Naive thymus-derived CD4-positive, alpha-beta T cell (primary cell): ENCODE data around the gene ATPAF2. TPM values are rescaled to one million over a fixed set of nuclear protein-coding genes. Genes with fewer than 3 reads are reported as not detected.

Source experiments
- ATAC-seq: fragments of 150-1000 bp; cut with Tn5 transposase; 2 replicates; pipeline ENCODE4 v1.10.0; 2021; ENCODE audit warnings: mild to moderate bottlenecking, moderate library complexity
- CTCF ChIA-PET: fragments of 350-600 bp; sonication (Branson Sonifier 250); formaldehyde crosslinking; loops from one replicate; lab custom pipeline; 2021; ENCODE audit warnings: antibody characterized with exemption; lab: Charles Lee
- POLR2A ChIA-PET: fragments of 350-600 bp; sonication (Branson Sonifier 250); formaldehyde crosslinking; loops from one replicate; lab custom pipeline; 2021; ENCODE audit warnings: antibody characterized with exemption, inconsistent platforms; lab: Charles Lee
- DNase-seq, 9 donors: peaks; one replicate each; pipeline versions ENCODE4 v3.0.0 to v3.0.0-alpha.2; 2020 to 2022; ENCODE audit warnings: mixed read lengths in 1 of 9
- H3K27ac ChIP-seq: one replicate; pipeline ENCODE4 v1.7.0; 2013; ENCODE audit warnings: mild to moderate bottlenecking, low read depth, low read length, moderate library complexity
- H3K27me3 ChIP-seq, 2 donors: one replicate each; pipeline ENCODE4 v1.7.0; 2013; ENCODE audit warnings: low read length in 2 of 2, mild to moderate bottlenecking in 2 of 2, moderate library complexity in 2 of 2; ENCODE audit not compliant: control insufficient read depth in 2 of 2, insufficient read depth in 2 of 2
- H3K36me3 ChIP-seq, 3 experiments: 1 replicate in 2 of 3; 2 replicates in 1 of 3; pipeline ENCODE4 v1.7.0; 2013; ENCODE audit warnings: low read length in 3 of 3, mild to moderate bottlenecking in 3 of 3, moderate library complexity in 1 of 3; ENCODE audit not compliant: insufficient read depth in 3 of 3, control insufficient read depth in 2 of 3
- H3K4me1 ChIP-seq, 2 donors: one replicate each; pipeline ENCODE4 v1.7.0; 2013; ENCODE audit warnings: low read length in 2 of 2, mild to moderate bottlenecking in 2 of 2, moderate library complexity in 1 of 2; ENCODE audit not compliant: control insufficient read depth in 2 of 2, insufficient read depth in 2 of 2
- H3K4me3 ChIP-seq: 2 replicates; pipeline ENCODE4 v1.7.0; 2013; ENCODE audit warnings: mild to moderate bottlenecking, low read length
- H3K9me3 ChIP-seq, 3 experiments: 1 replicate in 2 of 3; 2 replicates in 1 of 3; pipeline ENCODE4 v1.7.0; 2013; ENCODE audit warnings: low read length in 3 of 3; ENCODE audit not compliant: control insufficient read depth in 2 of 3
- H3K27ac Mint-ChIP-seq, 9 donors: one replicate each; pipeline ENCODE4 v1.8.0; 2020 to 2022; ENCODE audit warnings: mixed read lengths in 9 of 9, mild to moderate bottlenecking in 8 of 9, moderate library complexity in 5 of 9, inconsistent platforms in 2 of 9
- H3K27me3 Mint-ChIP-seq, 5 donors: one replicate each; pipeline ENCODE4 v1.8.0; 2021 to 2022; ENCODE audit warnings: mixed read lengths in 5 of 5, mild to moderate bottlenecking in 1 of 5
- H3K36me3 Mint-ChIP-seq, 5 donors: one replicate each; pipeline ENCODE4 v1.8.0; 2020 to 2022; ENCODE audit warnings: mixed read lengths in 5 of 5, mild to moderate bottlenecking in 3 of 5, inconsistent platforms in 1 of 5
- H3K4me1 Mint-ChIP-seq, 7 donors: one replicate each; pipeline ENCODE4 v1.8.0; 2020 to 2022; ENCODE audit warnings: mixed read lengths in 7 of 7, mild to moderate bottlenecking in 3 of 7, inconsistent platforms in 1 of 7
- H3K4me3 Mint-ChIP-seq, 10 donors: one replicate each; pipeline ENCODE4 v1.8.0; 2020 to 2022; ENCODE audit warnings: mild to moderate bottlenecking in 10 of 10, mixed read lengths in 10 of 10, moderate library complexity in 6 of 10, inconsistent platforms in 2 of 10
- H3K9me3 Mint-ChIP-seq, 11 donors: one replicate each; pipeline ENCODE4 v1.8.0; 2020 to 2022; ENCODE audit warnings: mixed read lengths in 11 of 11, mild to moderate bottlenecking in 4 of 11, inconsistent platforms in 1 of 11, moderate library complexity in 1 of 11
- intact Hi-C, 2 donors: fragments of 100-400 bp; cut with micrococcal nuclease; formaldehyde crosslinking; loops; one replicate each; pipeline ENCODE4 v1.15.1; 2023
- polyA plus RNA-seq, 2 donors: library from polyadenylated mRNA; unstranded; fragments of 300-500 nt; fragmentation: Illumina TruSeq; gene quantifications; one replicate each; pipeline ENCODE4 v1.2.3, GENCODE V29; 2021
- total RNA-seq, 6 experiments: library from RNA in 5 of 6; stranded (reverse) in 5 of 6; gene quantifications; 1 replicate in 5 of 6; 2 replicates in 1 of 6; pipeline ENCODE4 v1.2.3 and lab custom pipeline; 2021 to 2026

The ATPAF2 gene
- total and polyA plus RNA-seq, 7 experiments from 2014 or later, result 16.3 to 36.7 (median 31.4) TPM

- no peak overlapping the region for H3K27ac ChIP-seq
- ChIA-PET POLR2A (interaction anchor here (0.7 kb wide), 1 partner anchor 703 kb away, joined by 4 read pairs; no protein-coding TSS in a partner anchor), CTCF (no interaction called here)
- H3K9me3 Mint-ChIP-seq, result peaks cover 0 to 1% (median 0%) of the 10 kb centered on the region in 11 donors
- no peaks in the 10 kb centered on the region for H3K9me3 ChIP-seq
- ATAC-seq, result peak; percentile 22
- H3K27me3 ChIP-seq, result no peaks in the 10 kb centered on the region
- H3K4me3 Mint-ChIP-seq, result no peak overlapping the region
- no peak overlapping the region for H3K27ac Mint-ChIP-seq
- peaks cover 0 to 44% (median 5%) of the 10 kb centered on the region in 5 donors for H3K36me3 Mint-ChIP-seq
- intact Hi-C loops, result no loop called here
- H3K27me3 Mint-ChIP-seq, result no peaks in the 10 kb centered on the region
- no peak overlapping the region for H3K4me3 ChIP-seq
- DNase-seq, result no peak
- H3K4me1 Mint-ChIP-seq, result peaks cover 0 to 5% (median 0%) of the 10 kb centered on the region in 7 donors
- no peaks in the 10 kb centered on the region for H3K4me1 ChIP-seq
- H3K36me3 ChIP-seq, result peaks cover 0 to 25% (median 0%) of the 10 kb centered on the region in 3 experiments
These were observed 29.2 kb downstream of the ATPAF2 start for GRCh38 chr17:18009609-18010420.

- ChIA-PET POLR2A (interaction anchor here (0.7 to 1.2 kb wide), 2 partner anchors 109 to 702 kb away, joined by 3 to 4 read pairs; no protein-coding TSS in a partner anchor), CTCF (no interaction called here)
- intact Hi-C loops, result no loop called here
- Histone ChIP-seq H3K36me3 (peaks cover 0 to 25% (median 0%) of the 10 kb centered on the region in 3 experiments), H3K27me3 (no peaks in the 10 kb centered on the region), H3K27ac (no peak overlapping the region), H3K9me3 (no peaks in the 10 kb centered on the region), H3K4me1 (no peaks in the 10 kb centered on the region), H3K4me3 (no peak overlapping the region)
- DNase-seq (no peak), ATAC-seq (no peak)
- Mint-ChIP-seq H3K9me3 (peaks cover 0 to 1% (median 0%) of the 10 kb centered on the region in 11 donors), H3K36me3 (peaks cover 0 to 44% (median 5%) of the 10 kb centered on the region in 5 donors), H3K27me3 (no peaks in the 10 kb centered on the region), H3K27ac (peak overlapping the region in 1 of 9 donors; percentile 49), H3K4me3 (no peak overlapping the region), H3K4me1 (peaks cover 0 to 5% (median 0%) of the 10 kb centered on the region in 7 donors)
These were observed 30.3 kb downstream of the ATPAF2 start for GRCh38 chr17:18008496-18009268.

- no peaks in the 10 kb centered on the region for H3K27me3 ChIP-seq
- Mint-ChIP-seq H3K4me3 (no peak overlapping the region), H3K36me3 (peaks cover 0 to 31% (median 0%) of the 10 kb centered on the region in 5 donors), H3K27ac (peak overlapping the region in 1 of 9 donors; percentile 34), H3K9me3 (peaks cover 0 to 1% (median 0%) of the 10 kb centered on the region in 11 donors), H3K4me1 (peaks cover 0 to 5% (median 0%) of the 10 kb centered on the region in 7 donors), H3K27me3 (no peaks in the 10 kb centered on the region)
- DNase-seq (no peak), ATAC-seq (no peak)
- no peaks in the 10 kb centered on the region for H3K9me3 ChIP-seq
- POLR2A ChIA-PET, result no interaction called here
- CTCF ChIA-PET, result no interaction called here
- peaks cover 0 to 24% (median 0%) of the 10 kb centered on the region in 3 experiments for H3K36me3 ChIP-seq
- H3K27ac ChIP-seq, result no peak overlapping the region
- no peaks in the 10 kb centered on the region for H3K4me1 ChIP-seq
- no peak overlapping the region for H3K4me3 ChIP-seq
- intact Hi-C loops, result no loop called here
These were observed 32.3 kb downstream of the ATPAF2 start for GRCh38 chr17:18006495-18007239.

GRCh38 chr17:18005496-18005895, 33.5 kb downstream of the ATPAF2 start:
- intact Hi-C loops, result no loop called here
- Histone ChIP-seq H3K27ac (no peak overlapping the region), H3K9me3 (no peaks in the 10 kb centered on the region), H3K27me3 (no peaks in the 10 kb centered on the region), H3K4me3 (no peak overlapping the region), H3K4me1 (no peaks in the 10 kb centered on the region), H3K36me3 (peaks cover 0 to 19% (median 0%) of the 10 kb centered on the region in 3 experiments)
- Mint-ChIP-seq H3K36me3 (peaks cover 0 to 25% (median 0%) of the 10 kb centered on the region in 5 donors), H3K9me3 (peaks cover 0 to 1% (median 0%) of the 10 kb centered on the region in 11 donors), H3K27me3 (no peaks in the 10 kb centered on the region), H3K27ac (no peak overlapping the region), H3K4me3 (no peak overlapping the region), H3K4me1 (peaks cover 0 to 5% (median 0%) of the 10 kb centered on the region in 7 donors)
- POLR2A ChIA-PET, result no interaction called here
- DNase-seq, result no peak
- no peak for ATAC-seq
- CTCF ChIA-PET, result no interaction called here

- CTCF ChIA-PET, result no interaction called here
- peaks cover 0 to 5% (median 0%) of the 10 kb centered on the region in 7 donors for H3K4me1 Mint-ChIP-seq
These were observed 34.1 kb downstream of the ATPAF2 start for GRCh38 chr17:18004884-18005305.

GRCh38 chr17:18004345-18004744, 34.6 kb downstream of the ATPAF2 start:
- ATAC-seq, result no peak
- no peak overlapping the region for H3K4me3 Mint-ChIP-seq
- Histone ChIP-seq H3K9me3 (no peaks in the 10 kb centered on the region), H3K27ac (no peak overlapping the region), H3K27me3 (no peaks in the 10 kb centered on the region), H3K4me3 (no peak overlapping the region), H3K4me1 (no peaks in the 10 kb centered on the region), H3K36me3 (peaks cover 0 to 14% (median 0%) of the 10 kb centered on the region in 3 experiments)
- peaks cover 0 to 14% (median 0%) of the 10 kb centered on the region in 5 donors for H3K36me3 Mint-ChIP-seq
- intact Hi-C loops, result no loop called here
- CTCF ChIA-PET, result no interaction called here
- DNase-seq, result no peak
- POLR2A ChIA-PET, result no interaction called here
- peaks cover 0 to 1% (median 0%) of the 10 kb centered on the region in 11 donors for H3K9me3 Mint-ChIP-seq
- no peak overlapping the region for H3K27ac Mint-ChIP-seq
- H3K4me1 Mint-ChIP-seq, result peaks cover 0 to 5% (median 0%) of the 10 kb centered on the region in 7 donors
- no peaks in the 10 kb centered on the region for H3K27me3 Mint-ChIP-seq

More at GRCh38 chr17:18004884-18005305, 34.1 kb downstream of the ATPAF2 start:
- Histone ChIP-seq H3K4me3 (no peak overlapping the region), H3K36me3 (peaks cover 0 to 19% (median 0%) of the 10 kb centered on the region in 3 experiments), H3K27ac (no peak overlapping the region), H3K27me3 (no peaks in the 10 kb centered on the region), H3K9me3 (no peaks in the 10 kb centered on the region), H3K4me1 (no peaks in the 10 kb centered on the region)
- POLR2A ChIA-PET, result no interaction called here
- Mint-ChIP-seq H3K27me3 (no peaks in the 10 kb centered on the region), H3K4me3 (no peak overlapping the region), H3K36me3 (peaks cover 0 to 19% (median 0%) of the 10 kb centered on the region in 5 donors), H3K9me3 (peaks cover 0 to 1% (median 0%) of the 10 kb centered on the region in 11 donors), H3K27ac (no peak overlapping the region)
- intact Hi-C loops, result no loop called here
- no peak for DNase-seq
- ATAC-seq, result no peak
